H1 (cell line): Measurements from ENCODE around the gene SYT17. TPM values are rescaled to one million over a fixed set of nuclear protein-coding genes. Genes with fewer than 3 reads are reported as not detected.

Experiments
- CTCF ChIA-PET: fragments of 300-600 bp; sonication (Branson Sonifier 250); formaldehyde crosslinking; loops from one replicate; lab custom pipeline; 2021; ENCODE audit not compliant: partially characterized antibody; lab: Charles Lee
- POLR2A ChIA-PET: fragments of 300-600 bp; sonication (Branson Sonifier 250); formaldehyde crosslinking; loops from one replicate; lab custom pipeline; 2021; ENCODE audit warnings: inconsistent platforms; ENCODE audit not compliant: partially characterized antibody; lab: Charles Lee
- DNase-seq, 2 experiments: peaks; one replicate each; pipeline versions ENCODE4 v3.0.0 to v3.0.0-alpha.2; 2010 to 2022; ENCODE audit warnings: low spot score in 2 of 2, low read depth in 1 of 2, mixed read lengths in 1 of 2
- FAIRE-seq: peaks from 2 replicates; lab custom pipeline; 2011; peaks lifted over from hg19 to GRCh38; lab: Jason Lieb, UNC
- H2AFZ ChIP-seq: 2 replicates; pipeline ENCODE4 v1.8.1; 2012; ENCODE audit warnings: low read length, inconsistent platforms
- H2AK5ac ChIP-seq: 2 replicates; pipeline ENCODE4 v1.6.1; 2013; ENCODE audit warnings: low read depth, low read length
- H2BK120ac ChIP-seq: replicated peaks from 2 replicates; pipeline ENCODE3; 2013; ENCODE audit warnings: low read depth, low read length, inconsistent platforms
- H2BK12ac ChIP-seq: 2 replicates; pipeline ENCODE4 v1.6.1; 2013; ENCODE audit warnings: low read depth, low read length
- H2BK15ac ChIP-seq: 2 replicates; pipeline ENCODE4 v1.6.1; 2013; ENCODE audit warnings: low read length
- H2BK20ac ChIP-seq: 2 replicates; pipeline ENCODE4 v1.6.1; 2013; ENCODE audit warnings: low read length
- H2BK5ac ChIP-seq: 2 replicates; pipeline ENCODE4 v1.6.1; 2013; ENCODE audit warnings: low read depth, low read length
- H3K14ac ChIP-seq: 2 replicates; pipeline ENCODE4 v1.6.1; 2013; ENCODE audit warnings: inconsistent platforms; ENCODE audit not compliant: insufficient read length
- H3K18ac ChIP-seq: 2 replicates; pipeline ENCODE4 v1.6.1; 2013; ENCODE audit warnings: low read length; ENCODE audit errors: extremely low read depth
- H3K23ac ChIP-seq: 2 replicates; pipeline ENCODE4 v1.6.1; 2013; ENCODE audit warnings: inconsistent platforms; ENCODE audit not compliant: insufficient read length
- H3K23me2 ChIP-seq: 2 replicates; pipeline ENCODE4 v1.6.1; 2013; ENCODE audit warnings: low read depth, low read length
- H3K27ac ChIP-seq: 2 replicates; pipeline ENCODE4 v1.6.1; 2011; ENCODE audit warnings: low read depth, low read length, inconsistent platforms
- H3K27me3 ChIP-seq, 4 experiments: replicated peaks in 1 of 4; 1 replicate in 1 of 4; 2 replicates in 3 of 4; pipeline versions ENCODE4 v1.6.1 to v1.8.1; 2011 to 2013; ENCODE audit warnings: low read length in 3 of 4, mild to moderate bottlenecking in 3 of 4, inconsistent platforms in 2 of 4, mixed read lengths in 2 of 4, moderate library complexity in 1 of 4; ENCODE audit not compliant: control insufficient read depth in 3 of 4, insufficient read depth in 3 of 4; ENCODE audit errors: extremely low read depth in 1 of 4
- H3K36me3 ChIP-seq, 4 experiments: 2 replicates each; pipeline versions ENCODE4 v1.6.1 to v1.8.1; 2011 to 2013; ENCODE audit warnings: mild to moderate bottlenecking in 4 of 4, low read length in 3 of 4, moderate library complexity in 2 of 4, control low read depth in 1 of 4, inconsistent platforms in 1 of 4; ENCODE audit not compliant: insufficient read depth in 4 of 4, control insufficient read depth in 2 of 4
- H3K4ac ChIP-seq: replicated peaks from 2 replicates; pipeline ENCODE3; 2013; ENCODE audit warnings: low read length, low read depth, mixed read lengths, inconsistent platforms; ENCODE audit not compliant: insufficient read length
- H3K4me1 ChIP-seq, 4 experiments: replicated peaks in 1 of 4; 1 replicate in 1 of 4; 2 replicates in 3 of 4; pipeline versions ENCODE4 v1.6.1 to v1.8.1; 2011 to 2013; ENCODE audit warnings: low read length in 3 of 4, inconsistent platforms in 2 of 4, mixed read lengths in 1 of 4; ENCODE audit not compliant: insufficient read depth in 4 of 4, control insufficient read depth in 3 of 4
- H3K4me2 ChIP-seq, 2 experiments: 2 replicates each; pipeline versions ENCODE4 v1.6.1 to v1.8.1; 2011 to 2013; ENCODE audit warnings: low read depth in 2 of 2, low read length in 2 of 2, control low read depth in 1 of 2, inconsistent platforms in 1 of 2, mild to moderate bottlenecking in 1 of 2; ENCODE audit not compliant: insufficient read depth in 1 of 2
- H3K4me3 ChIP-seq, 4 experiments: fragments of 200-600, 300-600 bp in 1 of 4; sonication (generic), shearing (Covaris generic), sonication (Bioruptor Twin) in 1 of 4; 2 replicates each; pipeline versions ENCODE4 v1.5.1 to v1.8.1; 2011 to 2016; ENCODE audit warnings: low read length in 4 of 4, low read depth in 3 of 4, control low read depth in 2 of 4, inconsistent platforms in 2 of 4, mild to moderate bottlenecking in 2 of 4, mixed read lengths in 1 of 4, moderate library complexity in 1 of 4; ENCODE audit not compliant: insufficient read depth in 2 of 4; ENCODE audit errors: extremely low read depth in 1 of 4
- H3K56ac ChIP-seq: replicated peaks from 2 replicates; pipeline ENCODE3; 2013; ENCODE audit warnings: low read depth, mild to moderate bottlenecking, mixed read lengths, low read length, inconsistent platforms; ENCODE audit not compliant: insufficient read length
- H3K79me1 ChIP-seq: 2 replicates; pipeline ENCODE4 v1.6.1; 2013; ENCODE audit warnings: low read depth, low read length, control low read depth
- H3K79me2 ChIP-seq, 2 experiments: 2 replicates each; pipeline versions ENCODE4 v1.6.1 to v1.8.1; 2012 to 2013; ENCODE audit warnings: low read length in 2 of 2, mild to moderate bottlenecking in 2 of 2, inconsistent platforms in 1 of 2; ENCODE audit not compliant: insufficient read depth in 2 of 2, control insufficient read depth in 1 of 2
- H3K9ac ChIP-seq, 4 experiments: replicated peaks in 1 of 4; 1 replicate in 1 of 4; 2 replicates in 3 of 4; pipeline versions ENCODE4 v1.6.1 to v1.8.1; 2011 to 2013; ENCODE audit warnings: low read depth in 3 of 4, low read length in 3 of 4, control low read depth in 2 of 4, mild to moderate bottlenecking in 2 of 4, moderate library complexity in 2 of 4, inconsistent platforms in 1 of 4; ENCODE audit errors: extremely low read depth in 1 of 4
- H3K9me3 ChIP-seq, 2 experiments: 2 replicates each; pipeline versions ENCODE4 v1.6.1 to v1.8.1; 2012 to 2013; ENCODE audit warnings: mild to moderate bottlenecking in 2 of 2, moderate library complexity in 2 of 2, control low read depth in 1 of 2, inconsistent platforms in 1 of 2, low read depth in 1 of 2, low read length in 1 of 2, mixed read lengths in 1 of 2; ENCODE audit not compliant: insufficient read depth in 2 of 2
- H4K20me1 ChIP-seq, 2 experiments: replicated peaks in 1 of 2; 2 replicates each; pipeline versions ENCODE3 to v1.8.1; 2011 to 2013; ENCODE audit warnings: inconsistent platforms in 2 of 2, low read length in 2 of 2, mild to moderate bottlenecking in 1 of 2; ENCODE audit not compliant: insufficient read depth in 2 of 2, control insufficient read depth in 1 of 2
- H4K5ac ChIP-seq: 2 replicates; pipeline ENCODE4 v1.6.1; 2013; ENCODE audit warnings: low read length, low read depth, mixed read lengths, inconsistent platforms; ENCODE audit not compliant: insufficient read length
- H4K8ac ChIP-seq: 2 replicates; pipeline ENCODE4 v1.8.0; 2013; ENCODE audit warnings: mild to moderate bottlenecking, moderate library complexity, low read length, inconsistent platforms; ENCODE audit not compliant: insufficient read depth; ENCODE audit errors: extremely low read depth
- H4K91ac ChIP-seq: replicated peaks from 2 replicates; pipeline ENCODE3; 2013; ENCODE audit warnings: low read length, mixed read lengths, inconsistent platforms; ENCODE audit not compliant: insufficient read length
- CEBPB ChIP-seq: IDR thresholded peaks from 2 replicates; pipeline ENCODE4 v1.6.1; 2012; ENCODE audit warnings: low read depth, low read length
- CTBP2 ChIP-seq: IDR thresholded peaks from 2 replicates; pipeline ENCODE4 v1.7.0; 2011; ENCODE audit warnings: borderline replicate concordance, mild to moderate bottlenecking, moderate library complexity, mixed read lengths, low read length; ENCODE audit not compliant: insufficient read depth, insufficient read length
- GABPA ChIP-seq: IDR thresholded peaks from 2 replicates; pipeline ENCODE4 v1.6.1; 2011; ENCODE audit warnings: mild to moderate bottlenecking, low read length, moderate library complexity, borderline replicate concordance; ENCODE audit not compliant: insufficient read depth
- POLR2A ChIP-seq, 2 experiments: IDR thresholded peaks; 1 replicate in 1 of 2; 2 replicates in 1 of 2; pipeline ENCODE4 v1.6.1; 2011; ENCODE audit warnings: low read depth in 2 of 2, low read length in 2 of 2, mild to moderate bottlenecking in 2 of 2; ENCODE audit errors: control extremely low read depth in 1 of 2
- WGBS, 2 experiments: shearing (Covaris generic) in 1 of 2; methylation state at CpG; one replicate each; pipeline versions ENCODE4 v1.1.6 to v1.1.7; 2013 to 2015; ENCODE audit warnings: low lambda C conversion rate in 2 of 2, mixed read lengths in 2 of 2, inconsistent platforms in 1 of 2, low coverage in 1 of 2, missing lambda C conversion rate in 1 of 2; ENCODE audit not compliant: insufficient replicate concordance in 2 of 2, insufficient coverage in 1 of 2, insufficient read length in 1 of 2; ENCODE audit errors: extremely low coverage in 1 of 2, missing lambda C conversion rate in 1 of 2; 5-methylcytosine and 5-hydroxymethylcytosine counted together
- polyA plus RNA-seq, 7 experiments: library from polyadenylated mRNA; depleted of rRNA in 3 of 7; stranded (reverse) in 5 of 7; unstranded in 2 of 7; fragments of >200 nt in 5 of 7; fragments of 200-250 nt in 2 of 7; gene quantifications; 1 replicate in 5 of 7; 2 replicates in 1 of 7; 4 replicates in 1 of 7; pipeline versions ENCODE4 v1.2.1 to v1.2.3, GENCODE V29; 2011 to 2013; ENCODE audit warnings: missing spikeins in 2 of 7, mixed read lengths in 2 of 7
- total RNA-seq: library from RNA; stranded (reverse); fragmentation: NEBNext Ultra II Directional; extraction: Animal tissue kit (Norgen Biotek cat#: 25700); gene quantifications from 2 replicates; pipeline ENCODE4 v1.2.1, GENCODE V29; 2021

Gene SYT17
- total and polyA plus RNA-seq, 2 of the 8 experiments (the other 6 are each of a cell fraction or from before 2014, with no cell fraction given) = 5.8 to 18.1 TPM

GRCh38 chr16:19232988-19233387 lies 64.9 kb downstream of the SYT17 start:
- Histone ChIP-seq H3K18ac (no peak overlapping the region), H3K23me2 (no peaks in the 10 kb centered on the region), H3K36me3 (no peaks in the 10 kb centered on the region), H4K5ac (no peak overlapping the region), H2AK5ac (no peak overlapping the region), H3K79me1 (no peaks in the 10 kb centered on the region), H3K9ac (no peak overlapping the region), H2BK12ac (no peak overlapping the region), H3K4me3 (no peak overlapping the region), H3K23ac (no peak overlapping the region), H3K14ac (no peak overlapping the region), H3K27me3 (no peaks in the 10 kb centered on the region), H3K27ac (no peak overlapping the region), H3K4ac (no peak overlapping the region), H2AFZ (no peak overlapping the region), H4K20me1 (no peaks in the 10 kb centered on the region), H3K4me2 (no peak overlapping the region), H2BK20ac (no peak overlapping the region), H3K4me1 (peaks cover 0 to 4% (median 0%) of the 10 kb centered on the region in 4 experiments; a peak in 3 of 7 replicates), H2BK5ac (no peak overlapping the region), H2BK15ac (no peak overlapping the region), H4K8ac (no peak overlapping the region), H2BK120ac (no peak overlapping the region), H3K9me3 (peaks cover 4 to 16% of the 10 kb centered on the region in 2 experiments; a peak in 3 of 4 replicates), H4K91ac (no peak overlapping the region), H3K79me2 (no peaks in the 10 kb centered on the region), H3K56ac (no peak overlapping the region)
- ChIA-PET CTCF (interaction anchor here (2.2 kb wide), 1 partner anchor 54 kb away, joined by 8 read pairs; no protein-coding TSS in a partner anchor), POLR2A (no interaction called here)
- DNase-seq = no peak
- FAIRE-seq = no peak
- 90% methylated on average over 5 of the region's 5 CpGs; no CpG with 5 or more reads in 1 of the 2 experiments for WGBS, 2 experiments
- TF ChIP-seq GABPA (no peak), CEBPB (no peak), POLR2A (IDR thresholded peaks at IDR 0.05; ENCODE audit: control extremely low read depth in 1 of 2, low read depth in 2 of 2, low read length in 2 of 2) (no peak), CTBP2 (no peak)
